GM18909 (cell line): ENCODE measurements around the gene AR.

Experiments used
- ATAC-seq: cut with Tn5 transposase; IDR thresholded peaks from one replicate; pipeline ENCODE4 v1.9.1; 2021; ENCODE audit warnings: mild to moderate bottlenecking; ENCODE audit not compliant: unreplicated experiment, poor library complexity

Gene AR, protein sequence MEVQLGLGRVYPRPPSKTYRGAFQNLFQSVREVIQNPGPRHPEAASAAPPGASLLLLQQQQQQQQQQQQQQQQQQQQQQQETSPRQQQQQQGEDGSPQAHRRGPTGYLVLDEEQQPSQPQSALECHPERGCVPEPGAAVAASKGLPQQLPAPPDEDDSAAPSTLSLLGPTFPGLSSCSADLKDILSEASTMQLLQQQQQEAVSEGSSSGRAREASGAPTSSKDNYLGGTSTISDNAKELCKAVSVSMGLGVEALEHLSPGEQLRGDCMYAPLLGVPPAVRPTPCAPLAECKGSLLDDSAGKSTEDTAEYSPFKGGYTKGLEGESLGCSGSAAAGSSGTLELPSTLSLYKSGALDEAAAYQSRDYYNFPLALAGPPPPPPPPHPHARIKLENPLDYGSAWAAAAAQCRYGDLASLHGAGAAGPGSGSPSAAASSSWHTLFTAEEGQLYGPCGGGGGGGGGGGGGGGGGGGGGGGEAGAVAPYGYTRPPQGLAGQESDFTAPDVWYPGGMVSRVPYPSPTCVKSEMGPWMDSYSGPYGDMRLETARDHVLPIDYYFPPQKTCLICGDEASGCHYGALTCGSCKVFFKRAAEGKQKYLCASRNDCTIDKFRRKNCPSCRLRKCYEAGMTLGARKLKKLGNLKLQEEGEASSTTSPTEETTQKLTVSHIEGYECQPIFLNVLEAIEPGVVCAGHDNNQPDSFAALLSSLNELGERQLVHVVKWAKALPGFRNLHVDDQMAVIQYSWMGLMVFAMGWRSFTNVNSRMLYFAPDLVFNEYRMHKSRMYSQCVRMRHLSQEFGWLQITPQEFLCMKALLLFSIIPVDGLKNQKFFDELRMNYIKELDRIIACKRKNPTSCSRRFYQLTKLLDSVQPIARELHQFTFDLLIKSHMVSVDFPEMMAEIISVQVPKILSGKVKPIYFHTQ

DNA sequence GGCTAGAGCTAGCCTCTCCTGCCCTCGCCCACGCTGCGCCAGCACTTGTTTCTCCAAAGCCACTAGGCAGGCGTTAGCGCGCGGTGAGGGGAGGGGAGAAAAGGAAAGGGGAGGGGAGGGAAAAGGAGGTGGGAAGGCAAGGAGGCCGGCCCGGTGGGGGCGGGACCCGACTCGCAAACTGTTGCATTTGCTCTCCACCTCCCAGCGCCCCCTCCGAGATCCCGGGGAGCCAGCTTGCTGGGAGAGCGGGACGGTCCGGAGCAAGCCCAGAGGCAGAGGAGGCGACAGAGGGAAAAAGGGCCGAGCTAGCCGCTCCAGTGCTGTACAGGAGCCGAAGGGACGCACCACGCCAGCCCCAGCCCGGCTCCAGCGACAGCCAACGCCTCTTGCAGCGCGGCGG lies at the start of gene AR:
Gene AR (plus strand): TSS at position 204 of the 400 bp plus-strand sequence. CDS start 1,126 bp downstream, outside the sequence.
- ATAC-seq: no peak

DNA sequence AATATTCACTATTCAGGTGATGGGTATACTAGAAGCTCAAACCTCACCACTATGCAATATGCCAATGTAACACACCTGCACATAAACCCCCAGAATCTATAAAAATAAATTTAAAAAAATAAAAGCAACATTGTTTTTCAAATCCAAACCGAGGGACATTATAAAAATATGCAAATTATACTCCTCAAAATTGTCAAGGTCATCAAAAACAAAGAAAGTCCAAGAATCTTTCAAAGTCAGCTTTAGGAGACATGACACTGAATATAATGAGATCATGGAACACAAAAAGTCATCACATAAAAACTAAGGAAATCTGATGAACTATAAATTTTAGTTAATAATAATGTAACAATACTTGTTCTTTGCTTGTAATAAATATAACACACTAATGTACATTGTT lies 43.2 kb upstream of the AR start:
- ATAC-seq: no peak

DNA sequence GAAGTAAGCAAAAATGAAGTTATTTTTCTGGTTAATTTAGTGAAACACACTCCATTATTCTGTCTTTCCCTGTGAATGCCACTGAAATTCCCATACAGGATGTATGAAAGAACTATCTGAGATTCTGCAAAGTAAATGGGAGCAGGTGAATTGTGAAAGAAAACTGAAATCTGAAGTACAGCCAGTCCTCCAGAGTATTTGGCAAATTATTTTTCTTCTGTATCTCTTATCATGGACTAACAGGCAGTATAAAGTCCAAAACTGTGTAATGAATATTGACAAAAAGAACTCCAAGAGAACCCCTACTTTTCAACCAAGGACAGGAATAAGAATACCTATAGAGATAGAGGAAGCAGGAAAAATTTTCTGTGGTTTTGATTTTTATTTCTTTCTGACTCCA lies 40.8 kb upstream of the AR start:
- no peak for ATAC-seq

DNA sequence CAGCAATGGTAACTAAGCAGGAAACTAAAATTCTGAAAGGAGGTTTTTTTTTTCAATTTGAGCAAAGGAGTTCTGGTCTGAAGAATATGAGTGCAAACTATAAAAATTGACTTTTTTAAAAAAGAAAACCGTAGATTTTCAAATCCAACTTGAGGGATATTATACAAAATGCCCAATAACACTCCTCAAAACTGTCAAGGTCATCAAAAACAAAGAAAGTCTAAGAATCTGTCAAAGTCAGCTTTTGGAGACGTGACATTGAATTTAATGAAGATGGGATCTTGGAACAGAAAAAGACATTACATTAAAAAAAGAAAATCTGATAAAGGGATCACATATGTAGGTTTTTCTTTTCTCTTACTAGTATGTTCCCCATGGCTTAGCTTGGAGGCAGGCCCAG lies 40.4 kb upstream of the AR start:
- ATAC-seq: no peak

DNA sequence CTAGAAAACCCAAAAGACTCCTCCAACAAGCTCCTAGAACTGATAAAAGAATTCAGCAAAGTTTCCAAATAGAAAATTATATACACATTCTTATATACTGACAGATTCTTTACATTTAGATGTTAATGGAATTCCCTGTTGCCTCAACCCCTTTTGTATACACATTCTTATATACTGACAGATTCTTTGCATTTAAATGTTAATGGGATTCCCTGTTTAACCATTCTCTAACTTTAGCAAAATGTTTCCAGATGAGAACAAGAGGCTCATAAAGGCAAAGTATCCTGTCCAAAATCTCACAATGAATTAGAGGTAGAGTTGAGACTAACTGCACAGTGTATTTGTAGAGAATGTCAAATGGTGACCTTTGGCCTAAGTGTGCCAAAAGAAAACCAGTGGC lies 23.1 kb upstream of the AR start:
- no peak for ATAC-seq

DNA sequence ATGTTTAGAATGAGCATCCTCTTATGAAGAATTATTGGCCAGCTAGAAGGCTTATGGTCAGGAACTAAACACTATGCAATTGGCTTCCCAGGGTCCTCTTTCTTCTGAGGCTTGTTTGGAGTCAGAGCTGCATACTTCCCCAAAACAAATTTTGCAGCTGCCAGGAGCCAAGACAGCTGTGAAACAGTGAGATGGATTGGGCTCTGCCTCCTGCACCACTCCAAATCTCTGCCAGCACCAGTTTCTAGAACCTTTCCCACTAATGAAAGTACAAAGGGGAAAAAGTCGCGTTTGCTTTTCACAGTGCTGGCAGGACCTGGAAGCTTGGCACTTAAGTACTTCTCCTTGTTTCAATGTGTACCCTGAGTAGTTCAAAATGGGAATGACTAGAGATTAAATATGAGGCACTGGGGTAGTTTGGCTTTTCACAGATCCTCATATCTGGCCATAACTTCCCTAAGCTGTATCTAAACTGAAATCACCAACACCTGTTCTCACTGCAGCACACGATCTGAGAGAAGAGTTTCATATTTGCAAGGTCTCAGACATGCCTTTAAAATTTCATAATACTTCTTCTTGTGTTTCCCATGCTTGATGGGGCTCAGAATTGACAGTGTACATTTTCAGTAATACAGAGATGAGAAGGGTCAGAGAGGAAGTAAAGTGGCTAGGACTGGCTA lies 20.7 kb upstream of the AR start:
- no peak for ATAC-seq

DNA sequence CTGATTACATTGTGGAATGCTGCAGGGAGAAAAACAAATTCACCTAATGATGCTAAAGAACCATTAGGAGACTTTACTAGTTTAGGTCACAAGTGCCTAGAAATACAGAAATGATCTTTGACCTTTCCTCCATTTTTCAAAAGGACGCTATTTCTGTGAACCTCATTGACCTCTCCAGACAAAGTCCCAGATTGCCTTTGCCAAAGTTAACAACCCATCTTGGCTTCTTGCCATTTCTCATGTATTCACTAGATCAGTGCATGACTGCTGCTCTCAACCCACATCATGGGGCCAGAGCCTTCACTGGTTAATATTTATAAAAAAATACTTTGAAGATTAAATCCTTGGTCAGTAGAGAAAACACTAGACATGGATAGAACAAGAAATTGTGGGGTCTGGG lies 19.9 kb upstream of the AR start:
- ATAC-seq: no peak

DNA sequence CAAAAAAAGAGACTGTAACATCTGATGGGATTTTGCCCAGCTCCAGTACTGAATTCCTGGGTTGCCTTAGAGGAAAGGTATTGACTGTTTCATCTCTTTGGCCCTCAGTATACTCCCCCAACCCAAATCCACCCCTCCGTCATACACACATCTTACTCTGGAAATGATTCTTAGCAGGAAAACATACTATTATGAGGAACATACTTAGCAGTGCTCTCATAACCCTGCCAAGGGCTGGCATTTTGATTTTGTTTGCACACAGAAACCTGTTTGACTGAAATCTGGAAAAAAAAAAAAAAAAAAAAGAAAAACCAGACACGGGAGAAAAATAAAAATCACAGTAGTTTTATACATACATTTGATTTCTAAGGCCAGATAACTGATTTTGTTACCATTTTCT lies 19.4 kb upstream of the AR start:
- ATAC-seq: no peak

DNA sequence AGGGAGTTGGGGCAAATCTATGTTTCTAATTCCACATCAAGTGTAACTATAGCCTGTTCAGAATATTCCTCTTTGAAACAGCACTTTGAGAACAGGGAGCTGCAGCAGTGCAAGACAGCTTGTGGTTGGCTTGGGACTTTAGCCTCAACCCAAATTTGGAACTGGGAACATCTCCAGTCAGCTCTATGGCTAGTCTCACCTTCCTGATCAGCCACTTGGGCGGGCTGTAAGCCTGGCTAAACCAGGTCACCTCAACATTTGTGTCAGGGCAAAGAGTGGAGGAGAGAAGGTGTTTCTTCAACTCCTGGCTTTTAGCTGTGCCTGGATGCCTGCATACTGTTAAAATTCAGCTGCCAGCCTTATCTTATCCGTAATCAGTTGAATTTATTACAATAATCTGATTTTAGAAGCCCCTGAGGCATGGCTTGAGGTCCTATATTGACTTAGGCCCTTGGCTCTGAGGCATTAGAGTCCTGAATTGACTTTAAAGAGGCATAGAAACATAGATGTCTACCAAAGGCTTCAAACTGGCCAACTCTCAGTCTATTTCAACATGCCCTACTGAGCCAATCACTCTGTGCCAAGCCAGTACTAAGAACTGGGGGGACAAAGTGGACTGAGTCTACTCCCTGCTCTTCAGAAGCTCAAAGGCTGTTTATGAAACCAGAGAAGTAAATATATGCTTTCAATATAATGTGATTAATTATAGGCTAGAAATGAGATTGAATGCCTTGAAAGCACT lies 18.7 kb upstream of the AR start:
- ATAC-seq: no peak

DNA sequence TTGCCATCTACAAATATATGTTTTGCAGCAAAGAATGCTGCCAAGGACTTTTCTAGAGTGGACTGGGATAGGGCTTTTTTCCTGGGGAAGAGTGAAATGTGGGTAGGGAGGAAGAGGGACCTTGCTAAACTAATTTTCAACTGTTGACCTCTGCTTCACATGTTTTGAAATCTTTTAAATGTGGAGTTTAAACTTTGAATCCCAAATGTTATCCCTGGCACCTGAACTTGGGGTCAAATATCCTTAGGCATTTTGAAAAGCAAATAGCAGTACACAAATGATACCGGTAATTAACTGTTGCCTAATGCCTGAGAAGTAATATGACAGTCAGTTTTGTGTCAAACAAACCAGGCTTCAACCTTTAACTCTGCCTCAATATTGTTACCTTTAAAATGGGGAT lies 7.3 kb upstream of the AR start:
- no peak for ATAC-seq

DNA sequence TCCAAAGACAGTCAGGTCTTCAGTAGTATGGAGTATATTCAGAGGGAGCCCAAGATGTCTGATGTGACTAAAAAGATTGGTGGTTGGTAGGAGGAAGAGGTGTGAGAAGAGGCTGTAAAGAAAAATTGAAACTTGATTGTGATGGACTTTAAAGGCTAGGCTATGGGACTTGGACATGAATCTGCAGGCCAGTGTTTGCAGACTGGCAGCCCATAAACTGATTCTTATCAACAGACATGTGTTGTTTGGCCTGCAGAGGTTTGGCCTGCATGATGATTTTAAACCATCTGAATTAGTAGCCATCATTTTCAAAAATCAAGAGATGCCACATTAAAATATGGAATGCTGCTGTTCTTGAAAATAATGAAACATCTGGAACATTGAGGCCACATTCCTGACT lies 5.4 kb upstream of the AR start:
- no peak for ATAC-seq

DNA sequence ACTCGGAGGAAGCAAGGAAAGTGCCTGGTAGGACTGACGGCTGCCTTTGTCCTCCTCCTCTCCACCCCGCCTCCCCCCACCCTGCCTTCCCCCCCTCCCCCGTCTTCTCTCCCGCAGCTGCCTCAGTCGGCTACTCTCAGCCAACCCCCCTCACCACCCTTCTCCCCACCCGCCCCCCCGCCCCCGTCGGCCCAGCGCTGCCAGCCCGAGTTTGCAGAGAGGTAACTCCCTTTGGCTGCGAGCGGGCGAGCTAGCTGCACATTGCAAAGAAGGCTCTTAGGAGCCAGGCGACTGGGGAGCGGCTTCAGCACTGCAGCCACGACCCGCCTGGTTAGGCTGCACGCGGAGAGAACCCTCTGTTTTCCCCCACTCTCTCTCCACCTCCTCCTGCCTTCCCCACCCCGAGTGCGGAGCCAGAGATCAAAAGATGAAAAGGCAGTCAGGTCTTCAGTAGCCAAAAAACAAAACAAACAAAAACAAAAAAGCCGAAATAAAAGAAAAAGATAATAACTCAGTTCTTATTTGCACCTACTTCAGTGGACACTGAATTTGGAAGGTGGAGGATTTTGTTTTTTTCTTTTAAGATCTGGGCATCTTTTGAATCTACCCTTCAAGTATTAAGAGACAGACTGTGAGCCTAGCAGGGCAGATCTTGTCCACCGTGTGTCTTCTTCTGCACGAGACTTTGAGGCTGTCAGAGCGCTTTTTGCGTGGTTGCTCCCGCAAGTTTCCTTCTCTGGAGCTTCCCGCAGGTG lies 637 bp downstream of the AR start:
- no peak for ATAC-seq

DNA sequence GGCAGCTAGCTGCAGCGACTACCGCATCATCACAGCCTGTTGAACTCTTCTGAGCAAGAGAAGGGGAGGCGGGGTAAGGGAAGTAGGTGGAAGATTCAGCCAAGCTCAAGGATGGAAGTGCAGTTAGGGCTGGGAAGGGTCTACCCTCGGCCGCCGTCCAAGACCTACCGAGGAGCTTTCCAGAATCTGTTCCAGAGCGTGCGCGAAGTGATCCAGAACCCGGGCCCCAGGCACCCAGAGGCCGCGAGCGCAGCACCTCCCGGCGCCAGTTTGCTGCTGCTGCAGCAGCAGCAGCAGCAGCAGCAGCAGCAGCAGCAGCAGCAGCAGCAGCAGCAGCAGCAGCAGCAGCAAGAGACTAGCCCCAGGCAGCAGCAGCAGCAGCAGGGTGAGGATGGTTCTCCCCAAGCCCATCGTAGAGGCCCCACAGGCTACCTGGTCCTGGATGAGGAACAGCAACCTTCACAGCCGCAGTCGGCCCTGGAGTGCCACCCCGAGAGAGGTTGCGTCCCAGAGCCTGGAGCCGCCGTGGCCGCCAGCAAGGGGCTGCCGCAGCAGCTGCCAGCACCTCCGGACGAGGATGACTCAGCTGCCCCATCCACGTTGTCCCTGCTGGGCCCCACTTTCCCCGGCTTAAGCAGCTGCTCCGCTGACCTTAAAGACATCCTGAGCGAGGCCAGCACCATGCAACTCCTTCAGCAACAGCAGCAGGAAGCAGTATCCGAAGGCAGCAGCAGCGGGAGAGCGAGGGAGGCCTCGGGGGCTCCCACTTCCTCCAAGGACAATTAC lies 1.4 kb downstream of the AR start:
- no peak for ATAC-seq

DNA sequence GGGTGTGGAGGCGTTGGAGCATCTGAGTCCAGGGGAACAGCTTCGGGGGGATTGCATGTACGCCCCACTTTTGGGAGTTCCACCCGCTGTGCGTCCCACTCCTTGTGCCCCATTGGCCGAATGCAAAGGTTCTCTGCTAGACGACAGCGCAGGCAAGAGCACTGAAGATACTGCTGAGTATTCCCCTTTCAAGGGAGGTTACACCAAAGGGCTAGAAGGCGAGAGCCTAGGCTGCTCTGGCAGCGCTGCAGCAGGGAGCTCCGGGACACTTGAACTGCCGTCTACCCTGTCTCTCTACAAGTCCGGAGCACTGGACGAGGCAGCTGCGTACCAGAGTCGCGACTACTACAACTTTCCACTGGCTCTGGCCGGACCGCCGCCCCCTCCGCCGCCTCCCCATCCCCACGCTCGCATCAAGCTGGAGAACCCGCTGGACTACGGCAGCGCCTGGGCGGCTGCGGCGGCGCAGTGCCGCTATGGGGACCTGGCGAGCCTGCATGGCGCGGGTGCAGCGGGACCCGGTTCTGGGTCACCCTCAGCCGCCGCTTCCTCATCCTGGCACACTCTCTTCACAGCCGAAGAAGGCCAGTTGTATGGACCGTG lies 2.2 kb downstream of the AR start:
- no peak for ATAC-seq

DNA sequence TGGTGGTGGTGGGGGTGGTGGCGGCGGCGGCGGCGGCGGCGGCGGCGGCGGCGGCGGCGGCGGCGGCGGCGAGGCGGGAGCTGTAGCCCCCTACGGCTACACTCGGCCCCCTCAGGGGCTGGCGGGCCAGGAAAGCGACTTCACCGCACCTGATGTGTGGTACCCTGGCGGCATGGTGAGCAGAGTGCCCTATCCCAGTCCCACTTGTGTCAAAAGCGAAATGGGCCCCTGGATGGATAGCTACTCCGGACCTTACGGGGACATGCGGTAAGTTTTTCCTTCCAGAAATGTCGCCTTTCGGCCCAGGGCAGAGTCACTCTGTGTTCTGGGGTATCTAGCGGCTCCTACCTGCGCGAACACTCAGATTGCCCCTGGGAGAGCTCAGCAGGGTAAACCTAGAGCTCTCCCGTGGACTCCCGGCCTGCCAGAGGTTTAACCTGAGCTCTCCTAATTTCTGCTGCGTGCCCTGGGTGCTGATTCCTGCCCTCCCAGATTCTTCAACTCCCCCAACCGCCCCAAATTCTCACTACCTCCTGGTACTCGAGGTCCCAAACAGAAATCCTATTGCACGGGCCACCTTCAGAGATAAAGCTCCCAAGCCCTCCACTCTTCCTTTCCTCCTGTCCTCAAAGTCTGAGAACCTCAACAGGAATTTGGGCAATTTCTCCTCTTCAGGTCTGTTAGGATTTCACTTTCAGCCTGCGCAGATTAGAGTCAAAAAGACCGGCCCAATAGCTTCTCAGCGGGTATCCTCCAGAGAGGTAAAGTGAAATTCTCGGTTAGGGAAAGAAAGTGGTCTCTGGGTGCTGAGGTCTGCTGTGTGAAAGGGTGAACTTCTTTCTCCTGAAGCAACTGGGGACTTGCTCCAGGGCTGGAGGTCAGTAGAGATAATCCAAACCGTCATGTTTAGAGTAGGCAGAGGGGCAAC lies 2.9 kb downstream of the AR start:
- ATAC-seq: no peak

DNA sequence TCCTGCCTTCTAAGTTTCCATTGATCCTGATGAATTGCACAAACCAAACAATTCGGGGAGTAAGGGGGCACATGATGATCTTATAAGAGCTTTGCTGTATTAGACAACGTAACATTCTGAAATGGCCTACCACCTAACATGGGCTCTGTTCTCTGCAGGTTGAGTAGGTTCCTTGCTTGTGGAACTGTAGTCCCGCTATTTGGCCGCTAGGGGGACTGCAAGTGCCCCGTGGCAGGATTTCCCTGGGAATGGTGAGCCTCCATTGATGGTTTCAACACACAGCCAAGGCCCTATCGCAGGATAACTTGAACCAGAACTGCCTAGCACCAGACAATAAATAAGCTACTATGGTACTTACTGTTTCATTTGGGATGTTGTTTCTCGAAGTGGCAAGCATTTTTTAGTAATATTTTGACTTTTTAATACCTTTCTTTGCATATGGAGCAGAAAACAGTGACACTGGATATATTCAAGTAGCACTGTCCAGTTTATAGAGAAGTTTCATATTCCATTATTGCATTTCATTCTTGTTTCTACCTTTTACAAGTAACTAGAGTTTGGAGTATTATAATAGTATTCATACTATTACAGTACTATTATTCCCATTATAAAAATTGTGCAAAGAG lies 11.9 kb downstream of the AR start:
- ATAC-seq: peak; percentile 76

DNA sequence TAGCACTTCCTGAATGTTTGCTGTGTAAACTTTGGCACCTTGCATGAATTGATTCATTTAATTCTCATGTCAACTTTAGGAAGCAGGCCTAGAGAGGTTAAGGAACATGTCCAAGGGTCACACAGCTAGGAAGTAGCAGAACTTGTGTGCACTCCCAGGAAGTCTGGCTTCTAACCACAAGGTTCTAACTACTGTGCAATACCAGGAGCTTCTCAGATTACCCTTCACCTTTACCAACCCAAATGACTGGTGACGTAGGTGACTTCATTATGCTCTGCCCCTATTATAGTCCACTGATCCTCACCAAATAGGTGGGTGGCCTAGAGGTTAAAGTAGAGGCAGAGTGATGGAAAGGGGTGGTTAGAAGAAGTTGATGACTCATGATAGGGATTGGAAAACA lies 14.4 kb downstream of the AR start:
- ATAC-seq: no peak
